22Rv1 (cell line): ENCODE results near the gene APOC3.

Experiments used
- H3K27ac ChIP-seq: fragments of 450-650 bp; 2 replicates; pipeline ENCODE4 v1.5.1; 2017
- ZFX ChIP-seq: fragments of 450-650 bp; IDR thresholded peaks from 2 replicates; pipeline ENCODE4 v1.6.1; 2017; ENCODE audit warnings: antibody characterized with exemption, borderline replicate concordance
- TF ChIP-seq, protein P1 (sequence below): fragments of 450-650 bp; IDR thresholded peaks from 2 replicates; pipeline ENCODE4 v1.5.1; 2017; ENCODE audit warnings: mild to moderate bottlenecking

The APOC3 gene

DNA sequence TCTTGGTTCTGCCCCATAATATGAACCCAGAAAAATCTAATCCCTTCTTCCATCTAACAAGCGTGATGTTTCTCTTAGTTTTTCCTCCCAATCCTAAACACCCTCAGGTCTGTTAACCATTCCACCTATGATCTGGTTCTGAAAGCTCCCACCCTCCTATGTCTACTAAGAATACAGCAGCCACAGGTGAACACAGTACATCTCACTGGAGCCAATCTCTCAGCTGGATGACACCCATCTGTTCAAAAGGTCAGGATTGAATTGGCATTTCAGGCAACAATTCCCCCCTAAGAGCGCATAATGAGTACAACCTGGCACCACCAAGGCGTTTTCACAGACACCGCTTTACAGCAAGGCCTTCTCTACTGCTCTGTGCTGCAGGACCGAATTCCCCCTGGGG is 26.7 kb downstream of the APOC3 start:
- no peak for TF ChIP-seq ZFX
- TF ChIP-seq, protein P1, sequence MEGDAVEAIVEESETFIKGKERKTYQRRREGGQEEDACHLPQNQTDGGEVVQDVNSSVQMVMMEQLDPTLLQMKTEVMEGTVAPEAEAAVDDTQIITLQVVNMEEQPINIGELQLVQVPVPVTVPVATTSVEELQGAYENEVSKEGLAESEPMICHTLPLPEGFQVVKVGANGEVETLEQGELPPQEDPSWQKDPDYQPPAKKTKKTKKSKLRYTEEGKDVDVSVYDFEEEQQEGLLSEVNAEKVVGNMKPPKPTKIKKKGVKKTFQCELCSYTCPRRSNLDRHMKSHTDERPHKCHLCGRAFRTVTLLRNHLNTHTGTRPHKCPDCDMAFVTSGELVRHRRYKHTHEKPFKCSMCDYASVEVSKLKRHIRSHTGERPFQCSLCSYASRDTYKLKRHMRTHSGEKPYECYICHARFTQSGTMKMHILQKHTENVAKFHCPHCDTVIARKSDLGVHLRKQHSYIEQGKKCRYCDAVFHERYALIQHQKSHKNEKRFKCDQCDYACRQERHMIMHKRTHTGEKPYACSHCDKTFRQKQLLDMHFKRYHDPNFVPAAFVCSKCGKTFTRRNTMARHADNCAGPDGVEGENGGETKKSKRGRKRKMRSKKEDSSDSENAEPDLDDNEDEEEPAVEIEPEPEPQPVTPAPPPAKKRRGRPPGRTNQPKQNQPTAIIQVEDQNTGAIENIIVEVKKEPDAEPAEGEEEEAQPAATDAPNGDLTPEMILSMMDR, result no peak
- no peak overlapping the region for H3K27ac ChIP-seq

DNA sequence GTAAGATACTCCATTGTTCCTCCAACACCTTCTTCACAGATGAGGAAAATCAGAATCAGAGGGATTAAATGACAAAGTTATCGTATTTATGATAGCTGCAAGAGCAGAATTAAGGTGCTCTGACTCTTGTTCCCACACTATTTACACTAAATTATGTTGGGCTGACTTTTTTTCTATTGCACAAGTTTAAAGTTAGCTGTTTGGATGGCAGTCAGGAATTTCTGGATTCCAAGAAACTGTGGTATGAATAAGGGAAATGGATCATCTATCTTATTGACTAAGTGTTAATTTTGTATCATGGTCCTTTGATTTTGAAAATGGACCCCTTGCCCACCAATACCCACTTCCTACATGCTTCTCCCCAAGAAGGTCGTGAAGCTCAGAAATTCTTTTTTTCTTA is 27.6 kb downstream of the APOC3 start:
- TF ChIP-seq, protein P1, result no peak
- TF ChIP-seq ZFX, result no peak
- H3K27ac ChIP-seq, result no peak overlapping the region

DNA sequence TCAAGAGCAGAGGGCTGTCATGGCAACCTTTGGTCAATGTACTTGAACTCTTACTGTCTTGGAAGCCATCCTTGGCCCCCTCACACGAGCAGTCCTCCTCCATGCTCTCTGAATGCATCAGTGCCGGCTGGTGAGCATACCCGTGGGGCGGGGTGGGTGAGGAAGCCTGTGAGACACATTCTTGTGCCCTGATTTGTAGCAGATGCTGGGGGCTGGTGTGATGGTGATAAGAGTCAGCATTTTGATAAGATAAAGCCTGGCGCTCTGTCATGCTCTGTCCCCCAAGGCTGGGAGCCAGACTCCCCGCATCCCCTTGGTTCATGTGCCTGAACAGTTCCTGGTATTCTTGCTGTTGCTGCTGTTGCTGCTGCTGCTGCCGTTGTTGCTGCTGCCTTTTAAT is 28.2 kb downstream of the APOC3 start:
- TF ChIP-seq, protein P1, result no peak
- TF ChIP-seq ZFX, result no peak
- no peak overlapping the region for H3K27ac ChIP-seq

DNA sequence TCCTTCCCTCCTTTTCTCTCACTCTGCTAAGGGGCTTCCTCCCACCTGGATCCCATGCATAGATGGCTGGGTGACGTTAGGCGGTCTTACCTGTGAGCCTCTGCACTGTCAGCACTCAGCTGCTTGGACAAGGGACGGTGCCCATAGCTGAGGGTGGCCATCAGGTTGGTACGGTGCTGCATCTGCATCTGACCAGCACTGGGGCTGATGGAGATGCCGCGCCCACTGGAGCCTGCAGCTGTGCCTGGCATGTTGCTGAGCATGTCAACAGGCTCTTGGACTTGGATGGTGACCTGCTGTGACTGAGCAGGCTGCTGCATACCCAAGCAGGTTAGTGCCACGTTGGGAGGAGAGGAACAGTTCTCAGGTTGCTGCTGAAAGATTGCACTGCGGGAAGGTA is 29.5 kb downstream of the APOC3 start:
- TF ChIP-seq, protein P1, result no peak
- TF ChIP-seq ZFX, result no peak
- H3K27ac ChIP-seq, result no peak overlapping the region

DNA sequence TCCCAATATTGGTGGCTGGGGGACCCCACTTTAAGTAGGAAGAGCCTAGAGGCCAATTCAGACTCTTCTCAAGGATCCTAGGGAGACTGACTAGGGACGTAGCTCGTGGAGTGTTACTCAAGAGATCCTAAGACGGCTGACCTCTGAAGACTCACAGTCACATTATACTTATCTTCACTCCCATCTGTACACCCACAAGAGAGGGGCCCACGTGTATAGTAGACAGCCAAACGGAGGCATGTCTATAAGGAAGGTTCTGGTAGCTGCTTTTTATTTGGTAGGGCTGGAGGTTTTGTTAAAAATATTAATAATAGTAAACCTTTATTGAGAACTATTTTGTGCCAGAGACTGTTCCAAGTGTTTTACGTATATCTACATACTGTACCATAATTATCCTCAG is 30.6 kb downstream of the APOC3 start:
- H3K27ac ChIP-seq, result no peak overlapping the region
- no peak for TF ChIP-seq ZFX
- TF ChIP-seq, protein P1, result no peak

DNA sequence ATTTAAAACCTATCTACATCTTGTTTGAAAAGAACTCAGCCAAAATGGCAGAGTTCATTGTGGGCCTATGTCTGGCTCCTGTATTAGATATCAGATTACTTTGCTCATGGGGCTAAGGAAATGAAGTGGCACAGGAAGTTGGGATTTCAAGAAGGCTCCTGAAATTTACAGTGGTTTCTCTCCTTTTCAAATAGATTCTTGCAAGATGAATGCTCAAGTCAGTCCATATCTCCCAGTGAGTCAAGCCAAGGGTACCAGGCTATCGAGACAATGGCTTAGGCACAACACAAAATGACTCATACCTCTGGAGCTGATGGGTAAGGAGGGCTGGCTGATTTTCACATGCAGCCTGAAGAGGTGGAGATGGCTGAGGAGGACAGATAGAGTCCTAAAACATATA is 31.8 kb downstream of the APOC3 start:
- H3K27ac ChIP-seq, result no peak overlapping the region
- TF ChIP-seq, protein P1, result no peak
- no peak for TF ChIP-seq ZFX

DNA sequence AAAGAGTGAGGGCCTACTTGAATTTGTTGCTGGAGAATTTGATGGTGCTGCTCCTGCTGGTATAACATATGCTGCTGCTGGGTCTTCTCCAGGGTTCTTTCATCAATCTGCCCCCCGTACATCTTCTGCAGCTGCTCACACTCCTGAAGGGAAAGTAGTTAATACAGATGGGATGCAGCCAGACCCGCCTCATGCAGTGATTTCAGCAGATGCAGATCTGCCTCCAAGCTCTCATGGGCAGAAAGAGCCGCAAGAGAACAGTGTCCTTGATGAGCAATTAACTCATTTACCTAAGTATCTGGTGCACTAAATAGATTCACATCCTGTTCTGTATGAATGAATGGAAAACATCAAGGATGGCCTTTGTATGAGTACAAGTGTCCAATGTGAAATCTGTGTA is 32.5 kb downstream of the APOC3 start:
- H3K27ac ChIP-seq, result no peak overlapping the region
- no peak for TF ChIP-seq ZFX
- TF ChIP-seq, protein P1, result no peak
